GM18502 (cell line): ENCODE data around the gene KLHL36.
A peak's percentile ranks its signal among the peaks of the same experiment; 100 is the strongest.

Experiments
- ATAC-seq: cut with Tn5 transposase; IDR thresholded peaks from one replicate; pipeline ENCODE4 v1.9.1; 2021; ENCODE audit warnings: mild to moderate bottlenecking; ENCODE audit not compliant: unreplicated experiment, poor library complexity

The KLHL36 gene

GRCh38 chr16:84647828-84648594 is at the start of gene KLHL36:
TSS of gene KLHL36 (plus strand) at chr16:84648511. CDS start at chr16:84650868, 2,357 bp downstream.
- peak; percentile 87 for ATAC-seq

- no peak for ATAC-seq
Observed at GRCh38 chr16:84599521-84600202, 48.6 kb upstream of the KLHL36 start.

GRCh38 chr16:84600343-84601229 is 47.7 kb upstream of the KLHL36 start:
- peak; percentile 67 for ATAC-seq

GRCh38 chr16:84603140-84603816 is 45.0 kb upstream of the KLHL36 start:
- no peak for ATAC-seq

GRCh38 chr16:84603940-84604339 is 44.4 kb upstream of the KLHL36 start:
- ATAC-seq = no peak

GRCh38 chr16:84604477-84605013 is 43.8 kb upstream of the KLHL36 start:
- no peak for ATAC-seq

- no peak for ATAC-seq
Observed at GRCh38 chr16:84605339-84605848, 42.9 kb upstream of the KLHL36 start.

GRCh38 chr16:84606081-84606875 is 42.0 kb upstream of the KLHL36 start:
- ATAC-seq = no peak

GRCh38 chr16:84607061-84607460 is 41.2 kb upstream of the KLHL36 start:
- ATAC-seq = no peak

GRCh38 chr16:84607694-84608093 is 40.6 kb upstream of the KLHL36 start:
- ATAC-seq = peak; percentile 60

- peak; percentile 16 for ATAC-seq
Observed at GRCh38 chr16:84608282-84608681, 40.0 kb upstream of the KLHL36 start.

GRCh38 chr16:84609563-84610177 is 38.6 kb upstream of the KLHL36 start:
- no peak for ATAC-seq

- ATAC-seq = no peak
Observed at GRCh38 chr16:84610376-84610775, 37.9 kb upstream of the KLHL36 start.

GRCh38 chr16:84611041-84611440 is 37.3 kb upstream of the KLHL36 start:
- no peak for ATAC-seq

- no peak for ATAC-seq
Observed at GRCh38 chr16:84612686-84613085, 35.6 kb upstream of the KLHL36 start.

- ATAC-seq = no peak
Observed at GRCh38 chr16:84613408-84614072, 34.8 kb upstream of the KLHL36 start.

GRCh38 chr16:84614073-84614459 is 34.2 kb upstream of the KLHL36 start:
- no peak for ATAC-seq

GRCh38 chr16:84614623-84614967 is 33.7 kb upstream of the KLHL36 start:
- no peak for ATAC-seq
